NCI-H2171 treated with DMSO at 0.1 percent for 48 hours (cell line): Measurements from ENCODE around the gene BGN.

Experiments
- DNase-seq: peaks from one replicate; lab custom pipeline; 2025; lab: John Stamatoyannopoulos, UW

The BGN gene

DNA sequence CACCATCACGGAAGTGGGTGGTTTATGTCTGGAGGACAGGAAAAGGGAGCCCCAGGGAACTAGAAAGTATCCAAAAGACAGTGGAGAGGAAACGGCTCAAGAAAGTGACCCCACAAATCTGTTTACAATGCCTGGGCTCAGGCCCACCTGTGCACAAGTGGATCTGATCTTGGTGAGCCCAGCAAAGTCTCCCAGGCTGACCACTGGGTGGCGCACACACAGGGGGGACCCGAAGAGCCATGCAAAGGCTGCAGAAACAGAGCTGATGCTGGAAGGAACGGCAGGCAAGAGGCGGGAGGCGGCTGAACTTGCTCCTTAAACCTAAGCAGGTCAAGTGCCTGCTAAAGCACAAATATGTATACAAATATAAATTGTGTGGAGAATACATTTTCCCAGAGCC is 34.0 kb upstream of the BGN start:
- peak; percentile 21 for DNase-seq

- DNase-seq, result no peak
Measured at GRCh38 chrX:153462291-153462690, 32.5 kb upstream of the BGN start.

- DNase-seq, result no peak
Measured at GRCh38 chrX:153463031-153463430, 31.7 kb upstream of the BGN start.

GRCh38 chrX:153463556-153463955 is 31.2 kb upstream of the BGN start:
- DNase-seq, result no peak

DNA sequence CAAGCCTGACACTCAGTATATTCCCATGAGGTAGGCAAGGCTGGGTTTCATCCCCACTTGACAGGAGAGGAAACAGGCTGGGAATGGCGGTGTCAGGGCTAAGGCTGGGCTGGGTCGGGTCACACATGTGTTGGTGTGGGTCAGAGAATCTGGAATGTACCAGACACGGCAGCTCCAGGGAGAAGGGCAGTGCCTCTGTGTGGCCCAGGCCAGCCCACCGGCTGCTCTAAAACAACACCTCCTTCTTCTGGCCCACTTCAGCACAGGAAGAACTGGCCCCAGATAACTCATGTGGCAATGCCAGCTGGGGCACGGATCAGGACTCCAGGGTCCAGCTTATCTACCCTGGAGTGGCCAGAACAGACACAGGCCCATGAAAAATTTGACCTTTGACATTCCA is 30.7 kb upstream of the BGN start:
- no peak for DNase-seq

DNA sequence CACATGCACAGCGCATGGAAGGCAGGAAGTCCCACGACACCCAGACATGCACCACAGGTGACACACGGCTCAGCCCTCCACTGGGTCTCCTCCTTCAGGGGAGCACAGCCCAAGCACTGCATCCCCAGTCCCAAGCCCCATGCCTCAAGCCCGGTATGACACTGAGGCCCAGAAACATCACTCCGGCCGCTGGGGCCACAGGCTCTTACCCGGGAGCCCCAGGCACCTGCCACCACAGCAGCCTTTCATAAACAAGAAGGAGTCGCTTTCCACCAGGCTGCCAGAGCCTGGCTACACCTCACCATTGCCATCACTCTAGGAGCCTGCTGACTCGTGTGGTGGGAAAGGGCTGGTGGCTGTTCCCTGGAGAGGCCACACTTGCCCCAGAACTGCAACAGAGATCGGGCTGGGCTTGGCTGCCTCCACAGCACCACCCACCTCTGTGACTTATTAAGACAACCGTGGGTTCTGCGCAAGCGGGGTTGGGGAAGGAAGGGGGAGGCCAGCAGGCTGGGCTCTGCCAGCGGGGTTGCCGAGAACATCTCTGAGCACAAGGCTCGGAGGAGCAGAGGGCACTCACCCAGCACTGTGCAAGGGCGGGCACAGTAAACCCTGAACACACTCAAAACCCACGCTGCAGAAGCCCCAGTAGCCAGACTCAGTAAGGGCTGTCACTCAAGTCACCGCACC is 28.9 kb upstream of the BGN start:
- no peak for DNase-seq

DNA sequence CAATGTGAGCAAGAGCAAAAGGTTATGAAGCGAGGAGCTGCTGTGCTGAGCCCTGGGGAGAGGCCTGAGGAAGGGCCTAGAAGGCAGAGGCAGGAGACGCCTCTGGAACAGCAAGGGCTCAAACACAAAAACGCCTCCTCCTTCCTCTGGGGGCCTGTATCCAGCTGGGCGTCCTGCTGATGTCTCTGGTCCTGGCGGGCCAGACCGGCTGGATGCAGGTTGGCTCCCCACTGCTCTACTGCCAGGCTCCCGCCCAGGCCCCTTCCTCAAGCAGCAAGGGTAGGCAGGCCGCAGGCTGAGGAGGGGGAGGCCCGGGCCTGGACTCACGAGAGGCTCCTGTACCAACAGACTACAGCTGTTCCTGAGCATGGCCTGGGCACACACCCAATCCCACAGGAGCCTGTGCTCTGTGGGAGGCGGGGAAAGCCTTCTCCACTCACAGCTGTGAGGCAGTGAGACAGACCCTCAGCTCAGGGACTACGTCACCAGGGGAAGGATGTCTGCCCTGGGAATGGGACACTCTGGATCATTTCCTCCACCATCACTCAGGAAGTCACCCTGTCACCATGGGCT is 26.7 kb upstream of the BGN start:
- peak; percentile 16 for DNase-seq

- DNase-seq, result no peak
Measured at GRCh38 chrX:153469811-153470410, 24.9 kb upstream of the BGN start.

DNA sequence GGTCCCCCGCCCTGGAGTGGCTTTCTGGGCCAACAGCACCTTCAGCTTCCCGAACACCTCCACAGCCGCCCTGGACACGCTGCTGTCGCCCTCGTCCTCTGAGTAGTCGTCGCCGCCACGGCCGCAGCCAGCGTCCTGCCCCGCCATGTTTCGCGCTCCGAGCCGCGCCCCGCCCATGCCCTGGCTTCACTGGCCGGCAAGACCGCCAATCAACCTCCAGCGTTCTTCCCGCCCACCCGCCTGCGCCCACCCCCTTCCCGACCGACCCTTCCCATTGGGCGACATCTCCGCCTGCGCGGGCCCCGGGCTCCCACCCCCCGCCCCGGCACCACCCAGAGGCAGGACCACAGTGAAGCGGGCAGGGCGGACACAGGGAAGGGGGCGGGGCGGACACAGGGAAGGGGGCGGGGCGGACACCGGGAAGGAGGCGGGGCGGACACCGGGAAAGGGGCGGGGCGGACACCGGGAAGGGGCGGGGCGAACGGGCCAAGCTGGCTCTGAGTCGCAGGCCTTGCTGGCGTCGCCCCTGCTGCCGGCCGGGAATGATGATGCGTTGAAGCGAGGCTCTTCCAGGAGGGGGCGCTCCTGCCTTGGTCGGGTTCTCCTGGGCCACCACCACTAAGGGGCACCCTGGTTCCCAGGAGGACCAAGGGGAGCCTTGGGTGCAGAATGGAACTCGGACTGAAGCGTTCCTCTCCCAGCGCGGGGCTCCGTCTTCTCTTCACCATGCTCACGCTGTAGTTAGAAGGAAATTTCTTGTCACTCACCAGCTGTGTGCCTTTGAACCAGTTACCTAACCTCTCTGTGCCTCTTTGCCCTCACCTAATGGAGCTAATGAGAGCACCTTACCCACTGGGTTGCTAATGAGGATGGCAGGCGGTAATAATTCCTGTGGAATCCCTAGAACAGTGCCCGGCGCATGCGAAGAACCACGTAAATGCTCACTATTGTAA is 24.1 kb upstream of the BGN start, which contains the start of gene HAUS7:
Gene HAUS7, minus strand, starts transcription at position 166 of the 953 bp plus-strand sequence. Its CDS starts 19 bp downstream, at position 147.
- peak; percentile 82 for DNase-seq

DNA sequence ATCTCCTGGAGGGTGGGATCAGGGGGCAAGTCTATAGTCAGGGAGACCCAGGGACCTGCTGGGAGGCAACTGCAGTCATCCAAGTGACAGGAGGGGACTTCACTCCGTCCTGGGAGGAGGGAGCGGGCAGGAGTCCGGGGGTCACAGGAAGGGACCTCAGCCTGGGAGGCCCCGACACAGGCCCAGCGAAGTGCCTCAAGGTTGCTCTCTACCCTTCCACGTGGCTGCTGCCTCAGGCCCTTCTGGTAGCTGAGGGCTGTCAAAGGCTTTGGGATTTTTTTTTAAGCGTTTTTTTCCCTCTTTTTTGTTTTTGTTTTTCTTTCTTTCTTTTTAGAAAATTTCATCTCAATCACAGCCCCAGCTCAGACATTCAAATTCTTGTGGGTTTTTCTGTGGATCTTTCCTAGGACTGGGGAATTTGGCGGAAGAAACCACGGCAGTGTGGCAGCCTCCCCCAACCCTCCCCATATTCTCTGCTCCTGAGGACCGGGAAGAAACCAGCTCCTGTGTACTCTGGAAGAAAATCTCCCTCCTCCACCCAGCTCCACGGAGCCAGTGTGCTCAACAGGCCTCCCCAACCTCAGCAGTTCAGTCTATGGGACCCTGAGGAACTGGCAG is 23.0 kb upstream of the BGN start:
- DNase-seq, result no peak

GRCh38 chrX:153473126-153473525 is 21.7 kb upstream of the BGN start:
- DNase-seq, result no peak

DNA sequence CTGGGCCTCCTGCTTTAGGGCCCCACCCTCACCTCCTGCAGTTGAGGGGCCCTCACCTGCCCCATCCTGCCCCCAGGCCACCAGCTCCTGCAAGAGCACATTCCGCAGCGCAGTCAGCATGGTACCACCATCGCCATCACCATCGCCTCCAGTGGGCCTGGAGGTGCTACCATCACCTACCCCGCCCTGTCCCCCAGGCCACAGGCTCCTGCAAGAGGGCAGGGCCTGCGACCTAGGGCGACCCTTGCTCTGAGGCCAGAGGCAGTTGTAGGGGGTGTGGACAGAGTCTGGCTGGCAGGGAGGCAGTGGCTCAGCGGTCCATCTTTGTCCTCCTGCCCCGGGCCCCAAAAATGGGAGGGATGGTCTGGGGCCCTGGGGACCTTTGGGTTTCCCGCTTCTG is 20.5 kb upstream of the BGN start:
- no peak for DNase-seq

GRCh38 chrX:153474718-153475117 is 20.1 kb upstream of the BGN start:
- no peak for DNase-seq

GRCh38 chrX:153475271-153475670 is 19.5 kb upstream of the BGN start:
- DNase-seq, result peak; percentile 30

- peak; percentile 32 for DNase-seq
Measured at GRCh38 chrX:153475751-153476281, 19.0 kb upstream of the BGN start.

GRCh38 chrX:153476666-153477363 is 18.0 kb upstream of the BGN start:
- DNase-seq, result peak; percentile 39

GRCh38 chrX:153477364-153477857 is 17.4 kb upstream of the BGN start:
- no peak for DNase-seq

GRCh38 chrX:153477901-153478300 is 16.9 kb upstream of the BGN start:
- no peak for DNase-seq

DNA sequence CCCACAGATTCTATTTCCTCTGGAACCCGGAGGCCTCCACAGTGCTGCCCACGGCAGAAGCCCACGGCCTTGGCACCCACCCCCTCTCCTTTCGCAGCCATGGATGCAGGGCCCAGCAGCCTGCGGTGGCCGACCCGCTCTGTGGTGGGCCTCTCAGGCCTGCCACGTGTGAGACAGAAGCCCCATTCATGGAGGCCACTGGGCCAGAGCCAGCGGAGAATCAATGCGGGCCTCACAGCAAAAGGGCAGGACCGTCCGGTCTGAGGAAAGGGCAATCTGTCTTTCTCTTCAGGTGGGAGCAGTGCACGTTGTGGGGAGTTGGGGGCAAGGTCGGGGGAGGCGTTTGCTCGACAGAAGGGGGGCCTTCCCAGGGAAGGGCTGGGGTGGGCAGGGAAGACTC is 16.0 kb upstream of the BGN start:
- no peak for DNase-seq

GRCh38 chrX:153481043-153481442 is 13.7 kb upstream of the BGN start:
- no peak for DNase-seq
